HepG2 (cell line): Measurements from ENCODE around the gene AQP10. TPM values are rescaled to one million over a fixed set of nuclear protein-coding genes. Genes with fewer than 3 reads are reported as not detected.
A peak's percentile ranks its signal among the peaks of the same experiment; 100 is the strongest.
"Not testable (repeated sequence)": the region's sequence is repeated elsewhere in the genome, so short reads cannot be mapped to it uniquely, and the experiment has no call there.

Experiments
- ATAC-seq: fragments of 200-7000 bp; cut with Tn5 transposase; 3 replicates; pipeline ENCODE4 v1.9.1; 2020; ENCODE audit warnings: mild to moderate bottlenecking, moderate library complexity
- BruUV-seq: library from RNA; stranded (reverse); fragments of 400-500 nt; replicated peaks from 2 replicates; lab custom pipeline; 2021; lab: Mats Ljungman, UMichigan
- CTCF ChIA-PET: fragments of 300-600 bp; formaldehyde crosslinking; extraction: SDS; loops from one replicate; lab custom pipeline; 2021; ENCODE audit warnings: low total read pairs, inconsistent platforms, low intra/inter-chr PET ratio; lab: Yijun Ruan, JAX
- POLR2A ChIA-PET: fragments of 350-600 bp; sonication (Branson Sonifier 250); formaldehyde crosslinking; loops from one replicate; lab custom pipeline; 2020; ENCODE audit warnings: antibody characterized with exemption, inconsistent platforms; lab: Yijun Ruan, JAX
- DNase-seq: peaks from one replicate; pipeline ENCODE4 v3.0.0-alpha.2; 2015; ENCODE audit warnings: low spot score
- FAIRE-seq: peaks from 3 replicates; lab custom pipeline; 2011; peaks lifted over from hg19 to GRCh38; lab: Jason Lieb, UNC
- H2AFZ ChIP-seq: one replicate; pipeline ENCODE4 v1.6.1; 2011; ENCODE audit warnings: low read length, inconsistent platforms
- H3K27ac ChIP-seq: fragments of 300-600 bp; 3 replicates; pipeline ENCODE4 v1.8.0; 2011; ENCODE audit warnings: mixed run types, mild to moderate bottlenecking, mixed read lengths, low read length, inconsistent platforms; ENCODE audit not compliant: insufficient read depth; ENCODE audit errors: extremely low read length
- H3K27me3 ChIP-seq, 2 experiments: fragments of 200-600 bp in 1 of 2; 2 replicates in 1 of 2; 3 replicates in 1 of 2; pipeline versions ENCODE4 v1.6.0 to v1.8.0; 2011; ENCODE audit warnings: low read length in 2 of 2, mild to moderate bottlenecking in 2 of 2, moderate library complexity in 2 of 2, inconsistent platforms in 1 of 2; ENCODE audit not compliant: insufficient read depth in 2 of 2, control insufficient read depth in 1 of 2
- H3K36me3 ChIP-seq, 2 experiments: fragments of 200-600 bp in 1 of 2; replicated peaks in 1 of 2; 2 replicates in 1 of 2; 3 replicates in 1 of 2; pipeline versions ENCODE4 v1.5.1 to v1.8.0; 2011; ENCODE audit warnings: low read length in 2 of 2, inconsistent platforms in 1 of 2; ENCODE audit not compliant: insufficient read depth in 2 of 2, control insufficient read depth in 1 of 2
- H3K4me1 ChIP-seq: 2 replicates; pipeline ENCODE4 v1.5.1; 2012; ENCODE audit warnings: low read length, inconsistent platforms; ENCODE audit not compliant: insufficient read depth
- H3K4me2 ChIP-seq: 2 replicates; pipeline ENCODE4 v1.6.0; 2011; ENCODE audit warnings: low read depth, low read length, inconsistent platforms
- H3K4me3 ChIP-seq, 3 experiments: fragments of 200-600 bp in 1 of 3; sonication (generic), shearing (Covaris generic) in 1 of 3; replicated peaks in 1 of 3; 2 replicates each; pipeline ENCODE4 v1.5.1; 2011 to 2016; ENCODE audit warnings: low read length in 3 of 3, inconsistent platforms in 2 of 3, low read depth in 2 of 3, mild to moderate bottlenecking in 2 of 3, control low read depth in 1 of 3, mixed read lengths in 1 of 3; ENCODE audit not compliant: insufficient read depth in 1 of 3
- H3K79me2 ChIP-seq: one replicate; pipeline ENCODE4 v1.6.1; 2011; ENCODE audit warnings: low read length, inconsistent platforms; ENCODE audit not compliant: insufficient read depth
- H3K9ac ChIP-seq: 2 replicates; pipeline ENCODE4 v1.6.0; 2011; ENCODE audit warnings: mild to moderate bottlenecking, low read depth, low read length, inconsistent platforms; ENCODE audit not compliant: insufficient read depth
- H3K9me3 ChIP-seq: 2 replicates; pipeline ENCODE4 v1.5.1; 2012; ENCODE audit warnings: mild to moderate bottlenecking, low read length
- H4K20me1 ChIP-seq: 2 replicates; pipeline ENCODE4 v1.6.0; 2011; ENCODE audit warnings: inconsistent platforms, mild to moderate bottlenecking, low read length, moderate library complexity; ENCODE audit not compliant: insufficient read depth
- ZNF121 ChIP-seq: sonication (generic); formaldehyde crosslinking; IDR thresholded peaks from 2 replicates; pipeline ENCODE4 v1.5.0; 2020; ENCODE audit warnings: mild to moderate bottlenecking, missing genetic modification reagents
- WGBS: methylation state at CpG from one replicate; pipeline ENCODE4 v1.1.6; 2017; ENCODE audit warnings: low lambda C conversion rate; 5-methylcytosine and 5-hydroxymethylcytosine counted together
- in situ Hi-C: cut with HindIII; loops from 2 replicates; pipeline ENCODE4 v1.10.0; 2017; ENCODE audit warnings: low pct_unique_long_range_greater_than_20kb; ENCODE audit not compliant: extremely low pct_ligation_motif_present
- intact Hi-C: fragments of 100-400 bp; cut with micrococcal nuclease; formaldehyde crosslinking; loops from one replicate; pipeline ENCODE4 v1.10.0; 2022; ENCODE audit not compliant: unreplicated experiment
- polyA plus RNA-seq, 8 experiments: library from polyadenylated mRNA; depleted of rRNA in 3 of 8; stranded (reverse) in 7 of 8; unstranded in 1 of 8; fragments of >200 nt; fragmentation: Illumina TruSeq in 4 of 8; extraction: Trizol in 4 of 8; gene quantifications; 2 replicates each; pipeline versions ENCODE4 v1.2.1 to v1.2.3, GENCODE V29; 2011 to 2016; ENCODE audit warnings: low read depth in 4 of 8, missing spikeins in 1 of 8, mixed read lengths in 1 of 8; ENCODE audit not compliant: insufficient read depth in 1 of 8
- small RNA-seq, 3 experiments: library from RNA; depleted of rRNA; stranded (forward); fragments of <200 nt; gene quantifications; one replicate each; pipeline ENCODE3, GENCODE V24; 2012; ENCODE audit warnings: low read depth in 2 of 3, low replicate concordance in 1 of 3; ENCODE audit not compliant: insufficient read length in 3 of 3, insufficient read depth in 2 of 3
- total RNA-seq, 5 experiments: library from RNA; depleted of rRNA; stranded (reverse); fragments of >200 nt; fragmentation: Illumina TruSeq; extraction: Trizol; gene quantifications; 2 replicates each; pipeline ENCODE4 v1.2.3, GENCODE V29; 2016; ENCODE audit warnings: low read depth in 1 of 5

Gene AQP10
- total and polyA plus RNA-seq, 2 of the 13 experiments (the other 11 are each of a cell fraction or from before 2014, with no cell fraction given): 0.30 TPM; not detected in 1

DNA sequence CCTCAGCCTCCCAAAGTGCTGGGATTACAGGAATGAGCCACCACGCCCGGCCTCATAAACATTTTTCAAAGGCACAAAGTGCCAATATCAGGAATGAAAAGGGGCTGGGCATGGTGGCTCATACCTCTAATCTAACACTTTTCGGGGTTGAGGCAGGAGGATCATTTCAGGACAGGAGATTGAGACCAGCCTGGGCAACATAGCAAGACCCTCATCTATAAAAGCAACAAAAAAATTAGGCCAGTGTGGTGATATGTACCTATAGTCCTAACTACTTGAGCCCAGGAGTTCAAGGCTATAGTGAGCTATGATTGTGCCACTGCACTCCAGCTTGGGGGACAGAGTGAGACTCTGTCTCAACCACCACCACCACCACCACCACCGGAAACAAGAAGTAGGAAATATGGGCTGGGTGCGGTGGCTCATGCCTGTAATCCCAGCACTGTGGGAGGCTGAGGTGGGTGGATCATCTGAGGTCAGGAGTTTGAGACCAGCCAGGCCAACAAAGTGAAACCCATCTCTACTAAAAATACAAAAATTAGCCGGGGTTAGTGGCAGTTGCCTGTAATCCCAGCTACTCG, 53.0 kb downstream of the AQP10 start:
- intact Hi-C loops, H3K4me2 ChIP-seq, DNase-seq, ATAC-seq, H3K9me3 ChIP-seq, H3K9ac ChIP-seq, POLR2A ChIA-PET, in situ Hi-C loops, FAIRE-seq, H4K20me1 ChIP-seq, BruUV-seq, H2AFZ ChIP-seq, H3K79me2 ChIP-seq, H3K27me3 ChIP-seq, CTCF ChIA-PET, H3K4me3 ChIP-seq, H3K36me3 ChIP-seq, H3K27ac ChIP-seq: not testable (repeated sequence)
- H3K4me1 ChIP-seq: peaks cover 11% of the 10 kb centered on the region
- TF ChIP-seq ZNF121 (CRISPR knock-in tag): peak; percentile 56
- WGBS: 44% methylated on average over 7 of the region's 7 CpGs

Small RNA genes within 50 kb of the gene (small RNA-seq; reads per million reads assigned to genes)
- 0 reads per million in 3 experiments for gene RF00273
- gene RNU6-121P: 0 reads per million in 3 experiments
- 0 reads per million in 3 experiments for gene RNU6-239P
- gene RNU7-57P: 0 reads per million in 3 experiments

Other genes with a start within 250 kb of the AQP10 start
- not detected in 2 replicates for gene NUP210L, start 166.0 kb upstream of the AQP10 start, total RNA-seq (2016; rRNA removed; fragmentation: Illumina TruSeq; extraction: Trizol)
- not detected in 2 replicates for gene NUP210L, start 166.0 kb upstream of the AQP10 start, polyA plus RNA-seq (2011; rRNA removed)
- 307 and 481 TPM in 2 replicates for gene TPM3, start 129.0 kb upstream of the AQP10 start, total RNA-seq (2016; rRNA removed; fragmentation: Illumina TruSeq; extraction: Trizol)
- 131 and 160 TPM in 2 replicates for gene TPM3, start 129.0 kb upstream of the AQP10 start, polyA plus RNA-seq (2011; rRNA removed)
- not detected in 2 replicates for gene CFAP141, start 114.8 kb upstream of the AQP10 start, total RNA-seq (2016; rRNA removed; fragmentation: Illumina TruSeq; extraction: Trizol)
- not detected in 2 replicates for gene CFAP141, start 114.8 kb upstream of the AQP10 start, polyA plus RNA-seq (2011; rRNA removed)
- gene UBAP2L, start 100.1 kb upstream of the AQP10 start, total RNA-seq (2016; rRNA removed; fragmentation: Illumina TruSeq; extraction: Trizol): 74.2 and 75.9 TPM in 2 replicates
- 140 and 159 TPM in 2 replicates for gene UBAP2L, start 100.1 kb upstream of the AQP10 start, polyA plus RNA-seq (2011; rRNA removed)
- 89.2 and 104 TPM in 2 replicates for gene HAX1, start 48.5 kb upstream of the AQP10 start, total RNA-seq (2016; rRNA removed; fragmentation: Illumina TruSeq; extraction: Trizol)
- 120 and 128 TPM in 2 replicates for gene HAX1, start 48.5 kb upstream of the AQP10 start, polyA plus RNA-seq (2011; rRNA removed)
- 31.3 and 39.3 TPM in 2 replicates for gene ATP8B2, start 4.4 kb downstream of the AQP10 start, total RNA-seq (2016; rRNA removed; fragmentation: Illumina TruSeq; extraction: Trizol)
- 20.4 and 23.9 TPM in 2 replicates for gene ATP8B2, start 4.4 kb downstream of the AQP10 start, polyA plus RNA-seq (2011; rRNA removed)
- 3.5 and 5.0 TPM in 2 replicates for gene IL6R, start 84.2 kb downstream of the AQP10 start, total RNA-seq (2016; rRNA removed; fragmentation: Illumina TruSeq; extraction: Trizol)
- gene IL6R, start 84.2 kb downstream of the AQP10 start, polyA plus RNA-seq (2011; rRNA removed): 24.5 and 30.5 TPM in 2 replicates
- gene TDRD10, start 181.1 kb downstream of the AQP10 start, total RNA-seq (2016; rRNA removed; fragmentation: Illumina TruSeq; extraction: Trizol): not detected in 2 replicates
- gene TDRD10, start 181.1 kb downstream of the AQP10 start, polyA plus RNA-seq (2011; rRNA removed): not detected in 2 replicates
- gene SHE, start 181.3 kb downstream of the AQP10 start, total RNA-seq (2016; rRNA removed; fragmentation: Illumina TruSeq; extraction: Trizol): not detected in 2 replicates
- not detected in 2 replicates for gene SHE, start 181.3 kb downstream of the AQP10 start, polyA plus RNA-seq (2011; rRNA removed)
- gene UBE2Q1, start 237.6 kb downstream of the AQP10 start, total RNA-seq (2016; rRNA removed; fragmentation: Illumina TruSeq; extraction: Trizol): 37.9 and 41.7 TPM in 2 replicates
- 11.7 and 12.0 TPM in 2 replicates for gene UBE2Q1, start 237.6 kb downstream of the AQP10 start, polyA plus RNA-seq (2011; rRNA removed)
- 0.07 TPM in 1 of 2 replicates, not detected in the other for gene CHRNB2, start 246.7 kb downstream of the AQP10 start, total RNA-seq (2016; rRNA removed; fragmentation: Illumina TruSeq; extraction: Trizol)
- gene CHRNB2, start 246.7 kb downstream of the AQP10 start, polyA plus RNA-seq (2011; rRNA removed): 0.03 and 0.07 TPM in 2 replicates